Gastrocnemius medialis (tissue), 4 donors: ENCODE results near the gene ADARB1. TPM values are rescaled to one million over a fixed set of nuclear protein-coding genes. Genes with fewer than 3 reads are reported as not detected.
"Not testable (repeated sequence)": the region's sequence is repeated elsewhere in the genome, so short reads cannot be mapped to it uniquely, and the experiment has no call there.

Experiments used
- ATAC-seq, 2 donors: fragments of 150-250 bp; one replicate each; pipeline ENCODE4 v1.9.1; 2016
- DNase-seq, 2 donors: peaks; one replicate each; pipeline ENCODE4 v3.0.0-alpha.2; 2019
- H3K27ac ChIP-seq, 4 donors: fragments of 200-600 bp; sonication (generic); 1 replicate in 1 of 4; 2 replicates in 3 of 4; pipeline ENCODE4 v1.5.1; 2016 to 2018; ENCODE audit warnings: mild to moderate bottlenecking in 2 of 4, moderate library complexity in 1 of 4
- H3K27me3 ChIP-seq, 3 donors: fragments of 200-600 bp; sonication (generic) in 2 of 3; 1 replicate in 1 of 3; 2 replicates in 2 of 3; pipeline versions ENCODE4 v1.5.1 to v1.6.0; 2016 to 2019; ENCODE audit warnings: mild to moderate bottlenecking in 1 of 3, moderate library complexity in 1 of 3
- H3K36me3 ChIP-seq, 2 donors: fragments of 200-600 bp; sonication (generic) in 1 of 2; one replicate each; pipeline ENCODE4 v1.5.1; 2017 to 2018
- H3K4me1 ChIP-seq, 2 donors: fragments of 200-600 bp; sonication (generic) in 1 of 2; one replicate each; pipeline ENCODE4 v1.5.1; 2016 to 2017; ENCODE audit warnings: mild to moderate bottlenecking in 2 of 2
- H3K4me3 ChIP-seq, 4 donors: fragments of 200-600 bp; sonication (generic) in 3 of 4; 1 replicate in 1 of 4; 2 replicates in 3 of 4; pipeline ENCODE4 v1.5.1; 2016 to 2019; ENCODE audit warnings: mild to moderate bottlenecking in 2 of 4
- H3K9me3 ChIP-seq, 3 donors: fragments of 200-600 bp; sonication (generic) in 2 of 3; 1 replicate in 1 of 3; 2 replicates in 2 of 3; pipeline ENCODE4 v1.5.1; 2016 to 2019
- POLR2A ChIP-seq, 2 donors: fragments of 450-650 bp; IDR thresholded peaks; one replicate each; pipeline ENCODE4 v1.6.1; 2017; ENCODE audit warnings: antibody characterized with exemption in 2 of 2, mild to moderate bottlenecking in 2 of 2, moderate library complexity in 2 of 2
- in situ Hi-C, 4 donors: fragments of 200-750 bp; cut with MboI; loops; one replicate each; pipeline versions ENCODE4 v1.15.0 to v1.8.0; 2017; ENCODE audit warnings: low sequenced_read_pairs in 4 of 4
- intact Hi-C: fragments of 100-400 bp; cut with DNase I; formaldehyde crosslinking; loops from one replicate; pipeline ENCODE4 v1.15.1; 2023; ENCODE audit warnings: low total_unique reads
- total RNA-seq, 4 donors: library from RNA; depleted of rRNA; stranded (reverse); fragments of >200 nt; gene quantifications; one replicate each; pipeline versions ENCODE4 v1.1.0 to v1.2.3, GENCODE V29; 2016
- TF ChIP-seq, protein P1 (sequence below), 5 experiments: fragments of 450-650 bp in 3 of 5; fragments of 200-600 bp in 2 of 5; sonication (generic) in 2 of 5; IDR thresholded peaks in 4 of 5; conservative IDR thresholded peaks in 1 of 5; 1 replicate in 4 of 5; 2 replicates in 1 of 5; pipeline ENCODE4 v1.5.1; 2016 to 2019; ENCODE audit warnings: antibody characterized with exemption in 5 of 5, mild to moderate bottlenecking in 3 of 5, moderate library complexity in 3 of 5

Gene ADARB1
- total RNA-seq, 4 donors from 2014 or later, result 5.9 to 11.5 (median 6.9) TPM

- Histone ChIP-seq H3K4me1 (peaks cover 0 to 18% of the 10 kb centered on the region in 2 donors), H3K27me3 (no peaks in the 10 kb centered on the region), H3K9me3 (no peaks in the 10 kb centered on the region), H3K27ac (no peak overlapping the region), H3K36me3 (no peaks in the 10 kb centered on the region), H3K4me3 (no peak overlapping the region)
- intact Hi-C loops, result no loop called here
- TF ChIP-seq, protein P1, sequence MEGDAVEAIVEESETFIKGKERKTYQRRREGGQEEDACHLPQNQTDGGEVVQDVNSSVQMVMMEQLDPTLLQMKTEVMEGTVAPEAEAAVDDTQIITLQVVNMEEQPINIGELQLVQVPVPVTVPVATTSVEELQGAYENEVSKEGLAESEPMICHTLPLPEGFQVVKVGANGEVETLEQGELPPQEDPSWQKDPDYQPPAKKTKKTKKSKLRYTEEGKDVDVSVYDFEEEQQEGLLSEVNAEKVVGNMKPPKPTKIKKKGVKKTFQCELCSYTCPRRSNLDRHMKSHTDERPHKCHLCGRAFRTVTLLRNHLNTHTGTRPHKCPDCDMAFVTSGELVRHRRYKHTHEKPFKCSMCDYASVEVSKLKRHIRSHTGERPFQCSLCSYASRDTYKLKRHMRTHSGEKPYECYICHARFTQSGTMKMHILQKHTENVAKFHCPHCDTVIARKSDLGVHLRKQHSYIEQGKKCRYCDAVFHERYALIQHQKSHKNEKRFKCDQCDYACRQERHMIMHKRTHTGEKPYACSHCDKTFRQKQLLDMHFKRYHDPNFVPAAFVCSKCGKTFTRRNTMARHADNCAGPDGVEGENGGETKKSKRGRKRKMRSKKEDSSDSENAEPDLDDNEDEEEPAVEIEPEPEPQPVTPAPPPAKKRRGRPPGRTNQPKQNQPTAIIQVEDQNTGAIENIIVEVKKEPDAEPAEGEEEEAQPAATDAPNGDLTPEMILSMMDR (IDR thresholded peaks at IDR 0.05 in 4 of 5, conservative IDR thresholded peaks at IDR 0.05 in 1 of 5), result no peak
- TF ChIP-seq POLR2A (IDR thresholded peaks at IDR 0.05), result no peak
- DNase-seq (no peak), ATAC-seq (no peak)
- in situ Hi-C loops, result no loop called here
Measured at GRCh38 chr21:45027241-45028196, 46.9 kb upstream of the ADARB1 start.

GRCh38 chr21:45028645-45029044 lies 45.7 kb upstream of the ADARB1 start:
- ATAC-seq, in situ Hi-C loops: not testable (repeated sequence)

GRCh38 chr21:45029298-45029947 lies 45.0 kb upstream of the ADARB1 start:
- Histone ChIP-seq H3K9me3 (no peaks in the 10 kb centered on the region), H3K36me3 (no peaks in the 10 kb centered on the region), H3K4me3 (no peak overlapping the region), H3K27me3 (no peaks in the 10 kb centered on the region), H3K27ac (peak overlapping the region; percentile 7 to 74 (median 46)), H3K4me1 (peaks cover 15 to 36% of the 10 kb centered on the region in 2 donors)
- in situ Hi-C loops (no loop called here), intact Hi-C loops (no loop called here)
- peak; percentile 10 to 28 for ATAC-seq
- DNase-seq, result peak in 1 of 2 donors; percentile 67
- TF ChIP-seq POLR2A (IDR thresholded peaks at IDR 0.05), result no peak
- TF ChIP-seq, protein P1 (IDR thresholded peaks at IDR 0.05 in 4 of 5, conservative IDR thresholded peaks at IDR 0.05 in 1 of 5), result no peak

More at GRCh38 chr21:45028645-45029044, 45.7 kb upstream of the ADARB1 start:
- H3K27me3 ChIP-seq, H3K4me3 ChIP-seq, H3K36me3 ChIP-seq, DNase-seq, H3K27ac ChIP-seq, intact Hi-C loops, H3K9me3 ChIP-seq: not testable (repeated sequence)
- peaks cover 8 to 30% of the 10 kb centered on the region in 2 donors for H3K4me1 ChIP-seq

- H3K36me3 ChIP-seq, result no peaks in the 10 kb centered on the region
- H3K27ac ChIP-seq, result peak overlapping the region; percentile 7 to 74 (median 46)
- intact Hi-C loops, result no loop called here
- no peak overlapping the region for H3K4me3 ChIP-seq
- TF ChIP-seq POLR2A (IDR thresholded peaks at IDR 0.05), result no peak
- TF ChIP-seq, protein P1 (IDR thresholded peaks at IDR 0.05 in 4 of 5, conservative IDR thresholded peaks at IDR 0.05 in 1 of 5), result no peak
- no peak for DNase-seq
- H3K27me3 ChIP-seq, result no peaks in the 10 kb centered on the region
- no peaks in the 10 kb centered on the region for H3K9me3 ChIP-seq
- in situ Hi-C loops, result no loop called here
- H3K4me1 ChIP-seq, result peaks cover 22 to 43% of the 10 kb centered on the region in 2 donors
- no peak for ATAC-seq
Measured at GRCh38 chr21:45029948-45030681, 44.3 kb upstream of the ADARB1 start.
